HCT116 (cell line): Measurements from ENCODE around the gene PSMD11. TPM values are rescaled to one million over a fixed set of nuclear protein-coding genes. Genes with fewer than 3 reads are reported as not detected.

Experiments
- ATAC-seq: fragments of 200-7000 bp; cut with Tn5 transposase; 2 replicates; pipeline ENCODE4 v1.9.1; 2020; ENCODE audit warnings: mild to moderate bottlenecking, moderate library complexity
- BruUV-seq: library from RNA; stranded (reverse); fragments of 400-500 nt; replicated peaks from 2 replicates; lab custom pipeline; 2021; lab: Mats Ljungman, UMichigan
- CTCF ChIA-PET: fragments of 300-600 bp; sonication (Branson Sonifier 250); formaldehyde crosslinking; loops from one replicate; lab custom pipeline; 2021; ENCODE audit warnings: antibody characterized with exemption; lab: Charles Lee
- POLR2A ChIA-PET: fragments of 300-600, 350-600 bp; sonication (Branson Sonifier 250); formaldehyde crosslinking; loops from one replicate; lab custom pipeline; 2021; ENCODE audit warnings: antibody characterized with exemption; lab: Charles Lee
- RAD21 ChIA-PET, 2 experiments: fragments of 300-600 bp; sonication (Branson Sonifier 250); formaldehyde crosslinking; loops; one replicate each; lab custom pipeline; 2023; ENCODE audit warnings: low total read pairs in 2 of 2; ENCODE audit not compliant: uncharacterized antibody in 2 of 2, unreplicated experiment in 2 of 2, low non-redundant PET in 1 of 2; lab: Charles Lee
- DNase-seq: peaks from one replicate; pipeline ENCODE4 v3.0.0-alpha.2; 2010; ENCODE audit warnings: low read depth, low spot score
- H2AFZ ChIP-seq: fragments of 200-600 bp; shearing (Covaris generic), sonication (generic); 2 replicates; pipeline ENCODE4 v1.6.1; 2017; ENCODE audit warnings: low read depth, mixed run types, mixed read lengths, antibody characterized with exemption, low read length; ENCODE audit not compliant: poor library complexity, severe bottlenecking
- H3K27ac ChIP-seq: 2 replicates; pipeline ENCODE4 v1.5.1; 2012; ENCODE audit warnings: low read depth, low read length
- H3K27me3 ChIP-seq: fragments of 200-600 bp; sonication (generic); 2 replicates; pipeline ENCODE4 v1.6.1; 2016; ENCODE audit warnings: mixed run types, low read length, mixed read lengths; ENCODE audit not compliant: insufficient read depth
- H3K36me3 ChIP-seq, 2 experiments: fragments of 200-500 bp in 1 of 2; fragments of 200-600 bp in 1 of 2; sonication (Bioruptor generic) in 1 of 2; sonication (generic) in 1 of 2; 2 replicates each; pipeline versions ENCODE4 v1.5.1 to v1.6.1; 2014 to 2016; ENCODE audit warnings: low read length in 2 of 2, inconsistent platforms in 1 of 2, mixed read lengths in 1 of 2, mixed run types in 1 of 2; ENCODE audit not compliant: insufficient read depth in 2 of 2, control insufficient read depth in 1 of 2
- H3K4me1 ChIP-seq, 2 experiments: fragments of 200-600 bp in 1 of 2; sonication (generic) in 1 of 2; 2 replicates each; pipeline versions ENCODE4 v1.5.1 to v1.6.1; 2012 to 2017; ENCODE audit warnings: low read length in 2 of 2, inconsistent platforms in 1 of 2, mild to moderate bottlenecking in 1 of 2, mixed read lengths in 1 of 2, mixed run types in 1 of 2, moderate library complexity in 1 of 2; ENCODE audit not compliant: insufficient read depth in 2 of 2, control insufficient read depth in 1 of 2
- H3K4me2 ChIP-seq: fragments of 200-600 bp; sonication (generic); 2 replicates; pipeline ENCODE4 v1.6.1; 2017; ENCODE audit warnings: mixed run types, low read length, mixed read lengths
- H3K4me3 ChIP-seq, 2 experiments: fragments of 200-600 bp in 1 of 2; sonication (generic) in 1 of 2; replicated peaks in 1 of 2; 2 replicates each; pipeline ENCODE4 v1.5.1; 2011 to 2016; ENCODE audit warnings: low read length in 2 of 2, control low read depth in 1 of 2, low read depth in 1 of 2, mild to moderate bottlenecking in 1 of 2, mixed read lengths in 1 of 2, mixed run types in 1 of 2
- H3K79me2 ChIP-seq: fragments of 200-600 bp; sonication (generic); 2 replicates; pipeline ENCODE4 v1.6.1; 2017; ENCODE audit warnings: mild to moderate bottlenecking, mixed run types, low read length, moderate library complexity, mixed read lengths; ENCODE audit not compliant: insufficient read depth
- H3K9ac ChIP-seq: fragments of 200-600 bp; sonication (generic); 2 replicates; pipeline ENCODE4 v1.6.1; 2016; ENCODE audit warnings: low read length, mixed read lengths
- H3K9me2 ChIP-seq: fragments of 200-600 bp; sonication (generic), shearing (Covaris generic); 2 replicates; pipeline ENCODE4 v1.6.1; 2017; ENCODE audit warnings: mixed run types, mild to moderate bottlenecking, moderate library complexity; ENCODE audit not compliant: insufficient read depth
- H3K9me3 ChIP-seq, 2 experiments: fragments of 200-500 bp in 1 of 2; fragments of 200-600 bp in 1 of 2; sonication (Bioruptor generic) in 1 of 2; sonication (generic) in 1 of 2; 2 replicates each; pipeline ENCODE4 v1.6.1; 2014 to 2017; ENCODE audit warnings: low read length in 2 of 2, mixed read lengths in 2 of 2, inconsistent platforms in 1 of 2, low read depth in 1 of 2, mild to moderate bottlenecking in 1 of 2, mixed run types in 1 of 2, moderate library complexity in 1 of 2; ENCODE audit not compliant: control insufficient read depth in 1 of 2, insufficient read depth in 1 of 2
- H4K20me1 ChIP-seq: fragments of 200-600 bp; sonication (generic), shearing (Covaris generic); 2 replicates; pipeline ENCODE4 v1.6.1; 2017; ENCODE audit warnings: mixed run types, mild to moderate bottlenecking, moderate library complexity; ENCODE audit not compliant: insufficient read depth
- ATF3 ChIP-seq: IDR thresholded peaks from 2 replicates; pipeline ENCODE4 v1.6.1; 2012
- CBX3 ChIP-seq: IDR thresholded peaks from 2 replicates; pipeline ENCODE4 v1.6.1; 2012; ENCODE audit warnings: low read depth
- CEBPB ChIP-seq: IDR thresholded peaks from 2 replicates; pipeline ENCODE4 v1.6.1; 2012; ENCODE audit warnings: low read depth
- CTCF ChIP-seq, 3 experiments: fragments of 200-600 bp in 1 of 3; sonication (generic) in 1 of 3; IDR thresholded peaks in 2 of 3; conservative IDR thresholded peaks in 1 of 3; 2 replicates each; pipeline ENCODE4 v1.5.1; 2012 to 2017; ENCODE audit warnings: low read depth in 2 of 3, low read length in 2 of 3, antibody characterized with exemption in 1 of 3, borderline replicate concordance in 1 of 3, control low read depth in 1 of 3, mild to moderate bottlenecking in 1 of 3, mixed read lengths in 1 of 3, mixed run types in 1 of 3, moderate library complexity in 1 of 3; ENCODE audit not compliant: insufficient read depth in 1 of 3
- EGR1 ChIP-seq: IDR thresholded peaks from 2 replicates; pipeline ENCODE4 v1.6.1; 2012; ENCODE audit warnings: low read depth
- ELF1 ChIP-seq: IDR thresholded peaks from 2 replicates; pipeline ENCODE4 v1.6.1; 2012; ENCODE audit warnings: low read depth, borderline replicate concordance
- EZH2phosphoT487 ChIP-seq: fragments of 200-600 bp; IDR thresholded peaks from 2 replicates; pipeline ENCODE4 v1.6.1; 2018; ENCODE audit warnings: antibody characterized with exemption, borderline replicate concordance
- FOSL1 ChIP-seq: IDR thresholded peaks from 2 replicates; pipeline ENCODE4 v1.6.1; 2012; ENCODE audit warnings: low read depth
- JUND ChIP-seq: IDR thresholded peaks from 2 replicates; pipeline ENCODE4 v1.6.1; 2012
- POLR2AphosphoS5 ChIP-seq: IDR thresholded peaks from 2 replicates; pipeline ENCODE4 v1.6.1; 2011; ENCODE audit warnings: mild to moderate bottlenecking, low read depth, low read length, moderate library complexity
- RAD21 ChIP-seq: IDR thresholded peaks from 2 replicates; pipeline ENCODE4 v1.6.1; 2012; ENCODE audit warnings: low read depth, mild to moderate bottlenecking
- REST ChIP-seq: IDR thresholded peaks from 2 replicates; pipeline ENCODE4 v1.6.1; 2012; ENCODE audit warnings: low read depth
- SIN3A ChIP-seq: IDR thresholded peaks from 2 replicates; pipeline ENCODE4 v1.6.1; 2012; ENCODE audit warnings: low read depth
- SP1 ChIP-seq: IDR thresholded peaks from 2 replicates; pipeline ENCODE4 v1.6.1; 2012; ENCODE audit warnings: low read depth
- SRF ChIP-seq: IDR thresholded peaks from 2 replicates; pipeline ENCODE4 v1.6.1; 2012; ENCODE audit warnings: low read depth
- ZFX ChIP-seq: fragments of 450-650 bp; IDR thresholded peaks from 2 replicates; pipeline ENCODE4 v1.6.1; 2017
- ZNF274 ChIP-seq: fragments of 200-500 bp; sonication (Bioruptor generic); IDR thresholded peaks from 2 replicates; pipeline ENCODE4 v1.6.1; 2014; ENCODE audit warnings: mild to moderate bottlenecking, low read depth, low read length, inconsistent platforms
- intact Hi-C: fragments of 100-400 bp; cut with micrococcal nuclease; formaldehyde crosslinking; loops from 2 replicates; pipeline ENCODE4 v1.10.0; 2022
- total RNA-seq: library from RNA; stranded (reverse); gene quantifications from one replicate; pipeline ENCODE4 v1.2.1, GENCODE V29; 2021; ENCODE audit not compliant: unreplicated experiment
- TF ChIP-seq, protein P1 (sequence below): IDR thresholded peaks from 2 replicates; pipeline ENCODE4 v1.6.1; 2012

Gene PSMD11
- total RNA-seq, 1 experiment from 2014 or later, result 143 TPM

GRCh38 chr17:32441886-32442285 is 2.4 kb upstream of the PSMD11 start:
- Histone ChIP-seq H3K27ac (no peak overlapping the region), H2AFZ (no peak overlapping the region), H3K9me3 (no peaks in the 10 kb centered on the region), H3K9ac (no peak overlapping the region), H4K20me1 (peaks cover 6% of the 10 kb centered on the region; the same call in 1 of the 2 replicates), H3K36me3 (peaks cover 1 to 2% of the 10 kb centered on the region in 2 experiments; a peak in 3 of 4 replicates), H3K9me2 (no peaks in the 10 kb centered on the region), H3K79me2 (peaks cover 25% of the 10 kb centered on the region), H3K4me1 (peaks cover 11 to 22% of the 10 kb centered on the region in 2 experiments; a peak in 3 of 4 replicates), H3K27me3 (no peaks in the 10 kb centered on the region), H3K4me3 (no peak overlapping the region), H3K4me2 (no peak overlapping the region)
- ChIA-PET POLR2A (no interaction called here), RAD21 (no interaction called here), CTCF (no interaction called here)
- no TSS peak for BruUV-seq
- no peak for ATAC-seq
- intact Hi-C loops, result no loop called here
- DNase-seq, result no peak
- TF ChIP-seq EZH2phosphoT487 (no peak), JUND (no peak), SRF (no peak), REST (no peak), ZFX (no peak), ZNF274 (no peak), SIN3A (no peak), EGR1 (no peak), CBX3 (no peak), ELF1 (no peak), POLR2AphosphoS5 (no peak), SP1 (no peak), ATF3 (no peak), FOSL1 (no peak), CEBPB (no peak), RAD21 (no peak), CTCF (IDR thresholded peaks at IDR 0.05 in 2 of 3, conservative IDR thresholded peaks at IDR 0.05 in 1 of 3; ENCODE audit: borderline replicate concordance in 1 of 3, insufficient read depth in 1 of 3, low read depth in 2 of 3, low read length in 2 of 3) (no peak)
- TF ChIP-seq, protein P1, sequence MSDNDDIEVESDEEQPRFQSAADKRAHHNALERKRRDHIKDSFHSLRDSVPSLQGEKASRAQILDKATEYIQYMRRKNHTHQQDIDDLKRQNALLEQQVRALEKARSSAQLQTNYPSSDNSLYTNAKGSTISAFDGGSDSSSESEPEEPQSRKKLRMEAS, result no peak
- TF ChIP-seq, all 23 proteins: peak for 0
